IPS DF 4.7 (cell line): ENCODE results near the gene SLC5A4.

Source experiments
- DNase-seq: peaks from one replicate; pipeline ENCODE4 v3.0.0-alpha.2; 2013; ENCODE audit warnings: low spot score; ENCODE audit errors: extremely low read depth

Gene SLC5A4

DNA sequence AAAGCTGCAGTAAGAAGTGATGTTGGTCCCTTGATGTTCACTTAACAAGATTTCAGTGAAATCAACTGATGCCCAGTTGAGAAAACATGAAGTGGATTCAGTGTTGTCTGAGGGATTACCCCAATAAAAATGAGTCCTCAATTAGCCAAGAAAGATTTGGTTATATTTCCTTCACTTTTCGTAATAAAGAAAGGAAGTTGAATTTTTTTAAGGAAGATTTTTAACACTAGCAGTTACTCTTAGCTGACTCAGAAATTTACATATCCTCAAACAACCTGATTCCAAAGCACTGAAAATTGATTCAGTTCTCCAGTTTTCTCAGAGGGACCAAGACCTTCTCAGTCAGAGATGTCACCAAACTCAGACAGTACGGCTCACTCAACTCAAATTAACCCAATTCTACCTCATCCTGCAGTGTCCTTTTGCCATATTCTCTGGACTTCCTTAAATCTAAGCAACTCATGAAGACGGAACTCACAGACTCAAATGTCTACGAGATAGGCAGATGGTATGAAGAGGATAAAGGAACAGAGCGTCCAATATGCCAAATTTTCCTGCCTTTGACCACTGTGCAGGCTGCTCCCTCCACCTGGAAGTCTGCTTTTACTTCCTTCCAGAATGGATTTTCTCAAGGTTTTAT lies 22.8 kb downstream of the SLC5A4 start:
- DNase-seq: no peak

DNA sequence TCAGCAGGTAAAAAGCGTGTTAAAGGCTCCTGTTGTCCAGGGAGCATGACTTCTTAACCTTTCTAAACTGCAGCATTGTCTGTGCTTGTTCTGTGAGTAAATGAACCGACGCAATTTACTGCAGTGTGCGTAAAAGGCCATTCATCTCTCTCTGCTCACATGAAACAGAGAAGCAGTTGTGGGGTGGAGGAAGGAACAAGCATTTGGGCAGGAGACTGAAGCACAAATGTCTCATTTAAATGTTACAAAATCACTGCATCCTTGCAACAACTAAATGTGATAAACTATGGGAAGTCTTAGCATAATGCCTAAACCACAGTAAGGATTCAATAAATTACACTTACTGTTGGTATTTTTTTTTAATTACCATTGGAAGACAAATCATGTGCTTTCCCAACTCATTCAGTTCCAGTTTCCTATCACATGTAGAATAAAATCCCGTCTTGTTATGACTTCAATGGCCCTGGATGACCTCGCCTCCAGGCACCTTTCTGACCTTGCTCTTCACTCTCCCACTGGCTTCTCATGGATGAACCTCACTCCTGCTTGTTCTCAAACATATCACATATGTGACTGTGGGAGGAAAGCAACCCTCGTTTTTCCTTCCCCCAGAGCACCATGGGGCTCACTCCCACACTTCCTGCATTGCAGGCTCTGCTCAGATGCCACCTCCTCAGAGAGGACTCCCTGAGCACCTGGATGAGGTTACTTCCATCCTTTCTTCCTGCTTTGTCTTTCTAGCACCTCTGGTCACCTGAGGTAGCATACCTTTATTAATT lies 28.6 kb downstream of the SLC5A4 start:
- no peak for DNase-seq

DNA sequence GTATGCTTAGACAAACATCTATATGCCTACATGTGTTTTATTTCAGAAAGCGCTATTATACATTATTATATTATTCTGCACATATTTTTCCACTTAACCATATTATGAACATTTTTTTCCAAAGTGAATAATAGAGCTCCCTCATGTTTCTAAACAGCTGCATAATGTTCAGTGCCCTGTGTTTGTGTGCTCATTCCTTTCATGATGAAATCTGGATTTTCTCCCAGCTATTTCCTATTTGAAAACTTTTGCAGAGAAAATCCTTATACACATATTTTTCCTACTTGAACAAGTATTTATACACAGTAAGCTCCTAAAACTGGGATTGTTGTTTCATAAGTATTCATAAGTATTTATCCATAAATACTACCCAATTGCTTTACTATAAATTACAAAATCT lies 32.2 kb downstream of the SLC5A4 start:
- no peak for DNase-seq

DNA sequence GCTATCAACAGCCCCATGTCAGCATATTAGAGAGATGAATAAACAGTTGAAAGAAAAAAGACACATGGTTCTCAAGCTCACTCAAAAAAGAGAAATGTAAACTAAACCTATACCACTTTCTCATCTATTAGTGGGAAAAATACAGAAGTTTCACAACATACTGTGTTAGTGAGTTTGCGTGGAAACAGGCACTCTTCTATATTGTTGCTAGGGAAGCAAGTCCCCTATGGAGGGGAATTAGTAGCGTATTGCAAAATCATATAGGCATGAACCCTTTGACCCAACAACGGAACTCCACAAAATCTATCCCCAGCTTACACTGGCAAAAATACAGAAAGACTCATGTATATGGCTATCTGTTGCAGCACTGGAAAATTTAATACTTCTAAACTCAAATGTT lies 36.1 kb downstream of the SLC5A4 start:
- no peak for DNase-seq

DNA sequence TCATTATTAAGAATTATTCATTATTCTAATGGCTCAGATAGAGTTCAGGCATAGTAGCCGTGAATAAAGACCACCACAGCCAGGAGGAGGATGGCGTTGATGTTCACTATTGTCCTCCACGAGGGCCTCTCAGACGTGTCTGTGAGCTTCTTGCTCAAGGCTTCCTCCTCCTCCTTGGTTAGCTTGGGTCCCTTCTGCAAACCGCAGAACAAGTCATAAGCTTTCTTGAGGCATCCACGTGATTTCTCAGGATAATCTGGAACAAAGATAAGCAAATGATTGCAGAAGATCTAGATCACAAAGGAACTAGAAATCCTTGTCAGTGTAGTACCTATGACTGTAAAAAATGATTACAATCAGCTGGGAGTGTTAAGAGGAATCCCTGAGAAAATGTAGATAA lies 36.7 kb downstream of the SLC5A4 start:
- DNase-seq: no peak

DNA sequence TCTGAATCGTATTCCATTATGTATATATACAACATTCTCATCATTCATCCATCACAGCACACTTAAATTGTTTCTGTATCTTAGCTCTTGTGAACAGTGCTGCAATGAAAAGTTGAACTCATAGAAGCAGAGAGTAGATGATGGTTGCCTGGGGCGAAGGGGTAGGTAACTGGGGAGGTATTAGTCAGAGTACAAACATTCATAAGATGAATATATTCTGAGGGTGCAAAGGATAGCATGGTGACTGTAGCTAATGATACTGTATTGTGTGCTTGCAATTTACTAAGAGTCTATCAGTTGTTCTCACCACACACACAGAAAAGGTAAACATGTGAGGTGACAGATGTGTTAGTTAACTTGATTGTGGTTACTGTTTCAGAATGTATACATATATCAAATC lies 37.7 kb downstream of the SLC5A4 start:
- no peak for DNase-seq

DNA sequence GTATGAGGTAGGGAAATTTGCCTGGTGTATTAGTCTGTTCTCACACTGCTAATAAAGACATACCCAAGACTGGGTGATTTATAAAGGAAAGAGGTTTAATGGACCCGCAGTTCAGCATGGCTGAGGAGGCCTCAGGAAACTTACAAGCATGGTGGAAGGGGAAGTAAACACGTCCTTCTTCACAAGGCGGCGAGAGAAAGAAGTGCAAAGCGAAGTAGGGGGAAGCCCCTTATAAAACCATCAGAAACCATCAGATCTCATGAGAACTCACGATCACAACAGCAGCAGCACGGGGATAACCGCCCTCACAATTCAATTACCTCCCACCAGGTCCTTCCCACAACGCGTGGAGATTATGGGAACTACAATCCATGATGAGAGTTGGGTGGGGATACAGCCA lies 38.2 kb downstream of the SLC5A4 start:
- no peak for DNase-seq

DNA sequence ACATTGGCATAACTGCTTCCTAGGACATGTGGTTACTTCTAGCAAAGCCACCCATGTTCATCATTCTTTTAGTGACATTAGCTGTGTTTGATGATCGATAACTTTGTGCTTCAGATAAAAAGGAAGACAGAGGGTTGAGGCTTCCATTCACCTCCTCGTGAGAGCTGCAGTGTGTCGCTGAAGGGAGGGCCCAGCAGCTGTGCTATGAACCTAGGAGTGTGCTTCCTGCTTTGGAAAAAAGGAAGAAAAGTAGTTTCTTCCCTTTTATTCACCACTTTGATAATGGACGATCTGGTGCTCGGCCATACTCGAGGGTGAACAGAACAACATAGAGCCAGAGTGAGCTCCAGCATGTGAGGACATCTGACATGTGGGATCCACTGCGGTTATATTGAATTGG lies 44.1 kb downstream of the SLC5A4 start:
- DNase-seq: no peak

DNA sequence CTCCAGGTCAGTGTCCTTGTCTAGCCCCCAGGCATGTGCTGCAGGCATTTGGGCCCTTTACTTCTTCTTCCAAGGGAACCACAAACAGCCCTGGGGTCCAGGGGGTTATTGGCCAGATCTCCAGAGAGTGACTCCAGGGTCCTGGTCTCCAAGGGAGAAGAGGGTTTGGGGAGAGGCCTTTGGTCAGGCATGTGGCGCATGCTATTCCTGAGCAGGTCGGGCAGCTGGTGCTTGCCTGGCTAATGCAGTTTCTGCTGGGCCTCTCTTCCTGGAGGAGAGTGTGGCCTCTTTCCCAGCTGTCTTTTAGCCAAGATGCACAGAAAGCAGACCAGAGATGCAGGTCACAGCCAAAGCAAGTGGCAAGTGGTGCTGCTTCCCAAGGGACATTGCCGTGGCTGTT lies 46.5 kb downstream of the SLC5A4 start:
- DNase-seq: no peak

DNA sequence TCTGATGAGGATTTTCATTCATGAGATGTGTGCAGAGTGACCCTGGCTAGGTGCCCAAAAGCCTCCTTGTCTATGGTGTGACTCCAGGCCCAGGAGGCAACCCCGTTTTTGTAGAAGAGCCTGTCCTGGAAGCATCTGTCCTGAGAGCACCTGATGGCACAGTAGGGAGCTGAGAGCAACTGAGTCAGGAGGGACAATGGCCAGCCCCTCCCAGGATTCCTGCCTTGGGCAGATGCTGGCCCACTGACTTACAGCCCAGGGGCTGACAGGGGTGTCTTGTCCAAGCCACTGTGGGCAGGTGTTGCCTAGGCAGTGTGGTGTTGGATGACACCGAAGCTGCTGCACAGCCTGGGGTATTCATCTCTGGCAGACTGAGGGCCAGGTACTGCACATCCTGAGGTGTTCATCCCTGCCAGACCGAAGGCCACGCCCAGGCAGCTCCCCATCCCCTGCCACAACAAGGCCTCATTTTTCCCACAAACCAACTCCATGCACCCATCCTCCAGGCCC lies 47.1 kb downstream of the SLC5A4 start:
- no peak for DNase-seq

DNA sequence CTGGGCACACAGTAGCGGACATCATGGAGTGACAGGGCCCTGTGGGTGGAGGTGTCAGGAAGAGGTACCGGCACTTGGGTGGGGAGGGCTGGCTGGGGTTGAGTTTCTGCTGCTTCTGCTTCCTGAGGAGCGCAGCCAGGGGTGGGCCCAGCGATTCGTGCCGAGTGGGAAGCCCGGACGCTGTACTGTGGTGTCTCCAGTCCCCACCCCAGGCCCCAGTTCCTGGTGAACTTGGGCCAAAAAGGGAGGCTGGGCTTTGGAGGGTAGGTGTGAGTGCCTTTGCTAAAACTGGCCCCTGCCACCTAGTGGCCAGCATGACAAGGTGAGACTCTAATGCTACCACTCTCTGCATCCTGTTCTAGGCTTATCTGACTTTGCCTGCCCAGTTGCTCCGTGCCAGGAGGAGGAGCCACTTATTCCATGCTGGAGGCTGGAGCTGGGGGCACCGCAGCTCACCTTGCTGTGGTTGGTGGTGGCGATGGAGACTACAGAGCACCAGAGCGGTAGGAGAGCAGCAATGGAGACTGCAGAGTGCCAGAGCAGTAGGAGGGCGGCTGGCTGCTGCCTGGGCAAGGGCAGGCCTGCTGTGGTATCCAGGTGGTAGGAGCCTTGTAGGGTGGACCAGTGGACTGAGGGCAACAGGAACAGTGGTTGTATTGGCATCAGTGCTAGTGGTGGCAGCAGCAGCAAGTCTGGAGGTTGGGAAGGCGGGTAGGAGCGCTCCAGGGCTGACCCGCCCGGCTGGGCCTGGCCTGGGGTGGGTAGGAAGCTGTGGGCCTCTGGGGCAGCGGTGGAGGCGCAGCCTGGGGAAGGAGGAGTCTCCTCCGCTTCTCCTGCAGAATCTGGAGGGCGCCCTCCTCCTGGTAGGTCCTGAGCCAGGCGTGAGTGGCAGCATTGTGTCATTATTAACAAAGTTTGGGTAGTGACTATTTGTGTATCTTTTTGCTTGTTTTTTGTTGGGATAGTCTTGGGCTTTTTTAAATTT lies 48.1 kb downstream of the SLC5A4 start:
- peak; percentile 53 for DNase-seq

DNA sequence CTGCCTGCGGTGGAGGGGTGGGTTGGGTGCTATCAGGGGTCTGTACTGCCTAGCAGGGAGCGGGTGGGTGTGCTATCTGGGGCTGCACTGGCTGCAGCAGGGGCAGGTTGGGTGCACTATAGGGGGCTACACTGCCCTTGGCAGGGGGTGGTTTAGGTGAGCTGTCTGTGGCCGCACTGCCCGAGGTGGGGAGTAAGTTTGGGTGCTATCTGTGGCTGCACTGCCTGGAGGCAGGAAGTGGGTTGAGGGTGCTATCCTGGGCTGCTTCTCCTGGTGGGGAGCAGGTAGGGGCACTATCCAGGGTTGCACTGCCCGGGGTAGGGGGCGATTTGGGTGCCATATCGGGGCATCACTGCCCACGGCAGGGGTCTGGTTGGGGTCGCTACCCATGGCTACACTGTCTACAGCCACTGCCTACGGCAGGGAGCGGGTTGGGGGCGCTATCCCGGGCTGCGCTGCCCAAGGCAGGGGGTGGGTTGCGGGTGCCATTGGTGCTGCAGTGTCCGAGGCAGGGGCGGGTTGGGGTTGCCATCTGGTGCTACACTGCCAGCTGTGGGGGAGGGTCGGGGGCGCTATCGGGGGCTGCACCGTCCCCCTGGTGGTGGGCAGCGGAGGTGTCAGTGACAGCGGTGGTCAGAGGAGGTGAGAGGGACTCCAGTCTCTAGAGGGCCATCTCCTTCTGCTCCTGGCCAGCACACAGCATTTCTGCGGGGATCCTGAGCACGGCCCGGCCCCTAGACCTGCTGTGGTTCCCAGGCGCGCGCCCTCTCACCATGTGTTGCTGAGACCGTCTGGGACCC lies 49.0 kb downstream of the SLC5A4 start:
- DNase-seq: no peak

DNA sequence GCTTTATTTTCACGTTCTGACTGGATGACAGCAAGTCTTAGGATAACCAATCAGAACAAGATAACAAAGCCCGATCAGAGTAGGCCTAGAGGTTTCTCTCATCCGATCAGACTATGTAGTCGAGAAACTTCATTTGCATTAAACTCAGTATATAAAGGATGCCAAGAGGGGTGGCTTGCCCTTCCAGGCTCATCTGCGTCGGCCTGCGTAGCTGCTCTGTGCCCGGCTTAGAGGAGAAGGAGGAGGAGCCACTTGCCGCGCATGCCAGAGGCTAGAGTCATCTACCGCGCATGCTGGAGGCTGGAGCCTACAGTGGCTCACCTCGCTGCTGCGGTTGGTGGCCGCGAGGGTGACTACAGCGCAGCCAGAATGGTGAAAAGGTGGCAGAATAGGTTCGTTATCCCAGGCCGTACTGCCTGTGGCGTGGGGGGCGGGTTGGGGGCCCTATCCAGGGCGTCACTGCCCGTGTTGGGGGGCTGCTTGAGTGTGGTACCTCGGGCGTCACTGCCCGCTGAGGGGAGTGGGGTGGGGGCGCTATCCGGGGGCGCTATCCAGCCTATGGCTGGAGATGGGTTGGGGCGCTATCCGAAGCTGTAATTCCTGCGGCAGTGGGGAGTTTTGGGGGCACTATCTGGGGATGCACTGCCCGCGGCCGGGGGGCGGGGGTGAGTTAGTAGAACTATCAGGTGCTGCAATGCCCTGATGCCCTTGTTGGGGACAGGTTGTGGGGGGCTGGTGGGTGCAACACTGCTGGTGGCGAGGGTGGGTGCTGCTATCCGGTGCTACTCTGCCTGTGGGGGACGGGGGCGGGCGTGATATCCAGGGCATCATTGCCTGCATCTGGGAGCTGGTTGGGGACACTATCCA lies 50.1 kb downstream of the SLC5A4 start, which contains the start of gene RFPL2:
Gene RFPL2, minus strand, starts transcription at position 218 of the 867 bp plus-strand sequence. CDS start 2,622 bp downstream, outside the sequence.
- peak; percentile 51 for DNase-seq

DNA sequence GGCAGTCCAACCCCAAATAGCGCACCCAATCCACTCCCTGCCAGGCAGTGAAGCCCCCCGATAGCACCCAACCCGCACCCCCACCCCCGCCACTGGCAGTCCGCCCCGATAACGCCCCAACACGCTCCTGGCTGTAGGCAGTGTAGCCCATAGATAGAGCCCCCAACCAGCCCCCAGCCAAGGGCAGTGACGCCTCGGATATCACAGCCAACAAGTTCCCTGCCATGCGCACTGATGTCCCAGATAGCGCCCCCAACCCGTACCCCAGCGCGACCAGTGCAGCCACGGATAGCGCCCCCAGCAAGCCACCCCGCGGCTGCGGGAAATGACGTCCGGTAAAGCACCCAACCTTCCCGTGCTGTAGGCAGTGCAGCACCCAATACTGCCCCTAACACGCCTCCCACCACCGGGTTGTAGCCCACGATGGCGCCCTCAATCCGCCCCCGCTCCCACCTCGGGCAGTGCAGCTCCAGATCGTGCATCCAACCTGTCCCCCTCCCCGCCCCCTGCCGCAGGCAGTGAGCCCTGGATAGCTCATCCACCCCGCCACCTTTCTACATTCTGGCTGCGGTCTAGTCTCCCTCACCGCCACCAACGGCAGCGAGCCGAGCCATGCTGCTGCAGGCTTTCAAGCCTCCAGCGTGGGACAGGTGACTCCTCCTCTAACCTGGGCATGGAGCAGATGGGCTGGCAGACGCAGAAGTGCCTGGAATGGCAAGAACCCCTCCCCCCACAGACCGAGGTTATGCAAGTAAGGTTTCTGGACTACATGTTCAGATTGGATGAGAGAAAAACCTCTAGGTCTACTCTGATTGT lies 50.9 kb downstream of the SLC5A4 start:
- DNase-seq: no peak

DNA sequence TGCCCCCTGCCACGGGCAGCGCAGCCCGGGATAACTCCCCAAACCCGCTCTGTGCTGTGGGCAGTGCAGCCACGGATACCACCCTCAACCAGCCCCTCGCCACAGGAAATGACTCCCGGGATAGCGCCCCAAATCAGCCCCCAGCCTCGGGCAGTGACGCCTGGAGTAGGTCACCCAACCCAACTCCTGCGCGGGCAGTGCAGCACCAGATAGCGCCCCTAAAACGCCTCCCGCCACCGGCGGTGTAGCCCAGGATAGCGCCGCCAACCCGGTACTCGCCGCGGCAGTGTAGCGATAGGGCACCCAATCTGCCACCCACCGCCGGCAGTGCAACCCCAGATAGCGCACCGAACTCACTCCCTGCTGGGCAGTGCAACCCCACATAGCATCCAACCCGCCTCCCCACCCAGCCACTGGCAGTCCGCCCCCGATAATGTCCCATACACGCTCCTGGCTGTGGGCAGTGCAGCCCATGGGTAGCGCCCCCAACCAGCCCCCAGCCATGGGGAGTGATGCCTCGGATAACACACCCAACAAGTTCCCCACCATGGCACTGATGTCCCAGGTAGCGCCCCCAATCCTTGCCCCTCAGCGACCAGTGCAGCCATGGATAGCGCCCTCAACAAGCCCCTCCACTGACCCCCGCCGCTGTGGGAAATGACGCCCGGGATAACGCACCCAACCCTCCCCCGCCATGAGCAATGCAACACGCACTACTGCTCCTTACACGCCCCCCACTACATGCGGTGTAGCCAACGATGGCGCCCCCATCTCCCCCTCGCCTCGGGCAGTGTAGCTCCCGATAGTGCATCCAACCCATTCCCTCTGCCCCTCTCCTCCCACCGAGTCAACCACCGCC lies 51.7 kb downstream of the SLC5A4 start:
- no peak for DNase-seq

DNA sequence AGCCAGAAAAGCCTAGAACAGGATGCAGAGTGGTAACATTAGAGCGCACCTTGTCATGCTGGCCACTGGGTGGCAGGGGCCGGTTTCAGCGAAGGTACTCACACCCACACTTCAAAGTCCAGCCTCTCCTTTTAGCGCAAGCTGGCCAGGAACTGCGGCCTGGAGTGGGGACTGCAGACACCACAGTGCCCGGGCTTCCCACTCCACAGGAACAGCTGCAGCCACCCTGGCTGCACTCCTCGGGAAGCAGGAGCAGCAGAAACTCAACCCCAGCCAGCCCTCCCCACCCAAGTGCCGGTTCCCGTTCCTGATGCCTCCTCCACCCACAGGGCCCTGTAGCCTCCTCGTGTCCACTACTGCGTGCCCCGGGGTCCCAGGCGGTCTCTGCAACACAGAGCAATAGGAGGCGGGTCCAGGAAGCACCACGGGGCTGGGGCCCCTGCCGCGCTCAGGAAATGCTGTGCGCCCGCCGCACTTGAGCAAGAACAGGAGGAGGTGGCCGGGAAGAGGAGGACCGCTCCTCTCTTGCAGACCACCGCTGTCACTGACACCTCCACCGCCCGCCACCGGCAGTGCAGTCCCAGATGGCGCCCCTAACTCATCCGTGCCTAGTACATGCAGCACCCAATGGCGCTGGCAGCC lies 52.5 kb downstream of the SLC5A4 start:
- peak; percentile 36 for DNase-seq

DNA sequence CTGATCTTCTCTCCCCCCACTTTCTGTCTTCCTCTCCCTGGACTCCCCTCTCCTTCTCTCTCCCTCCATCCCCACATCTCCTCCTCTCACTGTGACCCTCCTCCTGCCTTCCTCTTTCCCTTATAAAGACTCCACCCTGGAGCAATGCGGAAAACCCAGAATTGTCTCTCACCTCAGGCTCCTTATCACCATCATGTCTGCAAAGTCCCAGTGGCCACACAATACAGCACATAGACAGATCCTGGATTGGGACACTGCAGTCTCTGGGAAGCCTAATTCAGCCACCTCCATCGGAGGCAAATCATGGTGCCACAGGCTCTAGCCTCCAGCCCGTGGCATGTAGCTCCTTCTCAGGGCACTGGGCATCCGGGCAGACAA lies 53.0 kb downstream of the SLC5A4 start:
- DNase-seq: no peak

DNA sequence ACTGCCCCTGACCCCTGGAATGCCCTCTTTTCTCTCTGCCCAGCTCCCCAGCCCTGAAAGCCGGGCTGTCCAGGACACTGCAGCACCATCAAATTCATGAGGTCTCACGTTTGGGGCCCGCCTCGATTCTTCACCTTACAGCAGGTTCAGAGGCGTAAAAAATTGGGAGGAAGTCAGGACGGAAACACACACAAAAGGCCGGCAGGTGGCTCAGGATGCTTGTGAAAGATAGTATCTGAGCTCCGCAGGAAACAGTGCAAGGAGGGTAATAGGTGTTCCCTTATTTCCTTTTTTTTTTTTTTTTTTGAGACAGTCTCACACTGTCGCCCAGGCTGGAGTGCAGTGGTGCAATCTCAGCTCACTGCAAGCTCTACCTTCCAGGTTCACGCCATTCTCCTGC lies 54.4 kb downstream of the SLC5A4 start:
- DNase-seq: no peak
